ENCODE data around the gene PDLIM7.

PDLIM7 gene

DNA sequence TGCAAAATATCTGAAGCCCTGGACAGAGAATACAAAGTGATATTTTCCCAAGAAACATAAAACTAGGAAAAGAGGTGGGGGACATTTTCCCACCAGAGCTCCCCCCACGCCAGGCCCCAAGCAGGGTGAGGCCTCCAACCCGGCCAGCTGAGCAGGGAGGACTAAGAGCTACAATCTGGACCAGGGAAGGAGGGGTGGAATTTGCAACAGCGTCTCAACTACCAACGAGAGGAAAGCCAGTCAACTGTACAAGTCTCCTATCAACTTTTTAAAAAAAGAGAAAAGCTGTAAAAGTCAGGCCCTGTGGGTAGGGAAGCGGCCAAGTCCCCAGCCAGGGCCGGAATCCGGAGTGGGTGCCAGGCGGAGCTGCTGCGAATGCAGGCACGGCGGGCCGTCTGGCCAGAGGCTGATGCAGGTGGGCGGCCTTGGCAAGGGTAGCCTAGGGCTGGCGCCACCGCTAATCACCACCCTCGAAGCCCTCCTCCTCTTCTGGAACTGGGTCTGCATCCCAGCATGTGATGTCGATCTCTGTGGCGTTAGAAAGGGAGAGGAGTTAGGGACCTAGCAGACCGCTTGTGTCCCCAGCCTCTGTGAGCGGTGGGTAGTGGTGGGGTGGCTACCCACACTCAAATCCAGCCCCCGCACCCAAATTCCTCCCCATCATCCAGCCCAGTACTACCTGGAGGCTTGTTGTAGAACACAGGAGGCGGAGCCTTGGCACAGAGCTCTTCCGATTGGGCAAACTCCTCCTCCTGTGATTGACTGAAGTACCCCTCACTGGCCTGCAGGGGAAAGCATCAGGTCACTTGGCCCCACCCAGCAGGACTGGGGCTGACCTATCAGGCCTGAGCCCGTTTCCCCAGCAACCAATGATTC, 40.2 kb downstream of the PDLIM7 start:
- DNase-seq: peak; percentile 63

DNA sequence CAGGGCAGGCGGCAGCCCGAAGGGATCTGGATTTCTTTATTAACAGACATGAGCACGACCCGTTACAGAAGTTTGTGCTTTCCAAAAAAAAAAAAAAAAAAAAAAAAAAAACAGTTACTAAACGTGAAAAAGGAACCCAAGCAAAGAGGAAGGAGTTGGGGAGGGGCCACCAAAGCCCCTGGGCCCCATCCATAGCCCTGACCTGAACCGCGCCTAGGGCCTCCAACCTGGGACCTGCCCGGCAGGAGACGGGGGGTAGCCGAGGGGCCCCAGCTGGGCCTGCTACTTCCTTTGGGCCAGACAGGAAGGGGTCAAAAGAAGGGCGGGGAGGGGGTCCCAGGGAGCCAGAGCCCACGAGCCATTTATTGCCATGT, 40.8 kb downstream of the PDLIM7 start:
- no peak for DNase-seq

DNA sequence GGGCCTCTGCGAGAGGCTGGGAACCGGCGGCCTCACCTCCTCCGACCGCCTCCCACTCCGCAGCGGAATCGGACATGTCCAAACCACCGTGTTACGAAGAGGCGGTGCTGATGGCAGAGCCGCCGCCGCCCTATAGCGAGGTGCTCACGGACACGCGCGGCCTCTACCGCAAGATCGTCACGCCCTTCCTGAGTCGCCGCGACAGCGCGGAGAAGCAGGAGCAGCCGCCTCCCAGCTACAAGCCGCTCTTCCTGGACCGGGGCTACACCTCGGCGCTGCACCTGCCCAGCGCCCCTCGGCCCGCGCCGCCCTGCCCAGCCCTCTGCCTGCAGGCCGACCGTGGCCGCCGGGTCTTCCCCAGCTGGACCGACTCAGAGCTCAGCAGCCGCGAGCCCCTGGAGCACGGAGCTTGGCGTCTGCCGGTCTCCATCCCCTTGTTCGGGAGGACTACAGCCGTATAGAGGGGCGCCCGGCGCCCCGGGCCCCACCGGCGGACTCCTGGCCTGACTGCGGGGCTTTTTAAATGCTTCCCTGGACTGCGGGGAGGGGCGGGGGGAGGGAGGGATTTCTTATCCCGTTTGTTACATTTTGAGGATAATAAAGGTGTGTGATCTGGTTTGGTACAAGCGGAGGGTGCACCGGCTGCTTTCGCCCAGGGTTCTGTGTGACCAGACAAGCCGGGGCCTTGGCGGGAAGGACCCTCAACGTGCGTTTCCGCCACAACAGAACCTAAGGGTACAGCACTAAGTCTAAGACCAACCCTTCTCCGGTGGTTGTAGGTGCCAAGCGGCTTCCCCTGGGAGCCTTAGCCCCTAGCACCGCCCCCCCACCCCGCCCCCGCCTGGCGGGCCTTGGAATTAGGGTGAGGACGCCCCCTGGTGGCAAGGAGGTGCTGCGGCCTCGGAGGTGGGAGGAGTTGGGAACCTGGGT, 41.5 kb downstream of the PDLIM7 start:
- DNase-seq: peak; percentile 90

DNA sequence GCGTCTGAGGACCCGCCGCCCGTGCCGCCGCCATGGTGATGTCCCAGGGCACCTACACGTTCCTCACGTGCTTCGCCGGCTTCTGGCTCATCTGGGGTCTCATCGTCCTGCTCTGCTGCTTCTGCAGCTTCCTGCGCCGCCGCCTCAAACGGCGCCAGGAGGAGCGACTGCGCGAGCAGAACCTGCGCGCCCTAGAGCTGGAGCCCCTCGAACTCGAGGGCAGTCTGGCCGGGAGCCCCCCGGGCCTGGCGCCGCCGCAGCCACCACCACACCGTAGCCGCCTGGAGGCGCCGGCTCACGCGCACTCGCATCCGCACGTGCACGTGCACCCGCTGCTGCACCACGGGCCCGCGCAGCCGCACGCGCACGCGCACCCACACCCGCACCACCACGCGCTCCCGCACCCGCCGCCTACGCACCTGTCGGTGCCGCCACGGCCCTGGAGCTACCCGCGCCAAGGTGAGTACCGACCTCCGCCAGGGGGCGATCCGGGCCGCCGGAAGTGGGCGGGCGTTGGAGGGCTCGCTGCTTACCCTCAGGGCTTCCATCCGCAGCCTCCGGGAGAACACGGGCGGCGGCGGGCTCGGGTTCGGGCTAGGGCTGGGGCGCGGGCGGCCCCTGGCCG, 42.3 kb downstream of the PDLIM7 start:
- peak; percentile 92 for DNase-seq

DNA sequence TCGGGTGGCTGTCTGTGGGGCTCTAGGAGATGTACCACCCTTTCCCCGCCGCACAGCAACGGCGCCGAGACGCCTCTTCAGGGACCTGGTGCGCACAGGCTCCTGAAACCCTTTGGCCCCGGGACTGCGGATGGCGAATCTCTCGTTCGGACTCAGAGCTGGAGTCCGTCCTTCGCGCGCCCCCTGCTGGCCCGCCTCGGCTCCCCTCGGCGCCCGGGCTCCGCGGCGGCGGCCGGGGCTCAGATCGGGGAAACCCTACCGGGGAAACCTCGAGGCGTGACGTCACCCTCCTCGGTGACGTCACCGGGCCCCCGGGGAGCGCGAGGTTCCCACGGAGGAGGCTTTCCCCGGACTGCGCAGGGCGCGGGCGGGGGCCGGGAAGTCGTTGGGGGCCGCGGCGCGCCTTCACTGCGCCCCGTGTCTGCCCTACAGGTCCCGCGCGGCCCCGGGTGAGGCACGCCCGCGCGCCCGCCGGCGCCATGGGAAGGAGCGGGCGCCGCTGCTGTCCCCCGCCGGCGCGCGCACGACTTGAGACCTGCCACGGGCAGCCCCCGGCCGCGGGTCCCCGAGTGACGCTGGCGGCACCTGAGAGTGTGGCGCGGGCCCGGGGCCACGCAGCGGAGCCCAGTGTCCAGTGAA, 42.9 kb downstream of the PDLIM7 start:
- DNase-seq: peak; percentile 97

DNA sequence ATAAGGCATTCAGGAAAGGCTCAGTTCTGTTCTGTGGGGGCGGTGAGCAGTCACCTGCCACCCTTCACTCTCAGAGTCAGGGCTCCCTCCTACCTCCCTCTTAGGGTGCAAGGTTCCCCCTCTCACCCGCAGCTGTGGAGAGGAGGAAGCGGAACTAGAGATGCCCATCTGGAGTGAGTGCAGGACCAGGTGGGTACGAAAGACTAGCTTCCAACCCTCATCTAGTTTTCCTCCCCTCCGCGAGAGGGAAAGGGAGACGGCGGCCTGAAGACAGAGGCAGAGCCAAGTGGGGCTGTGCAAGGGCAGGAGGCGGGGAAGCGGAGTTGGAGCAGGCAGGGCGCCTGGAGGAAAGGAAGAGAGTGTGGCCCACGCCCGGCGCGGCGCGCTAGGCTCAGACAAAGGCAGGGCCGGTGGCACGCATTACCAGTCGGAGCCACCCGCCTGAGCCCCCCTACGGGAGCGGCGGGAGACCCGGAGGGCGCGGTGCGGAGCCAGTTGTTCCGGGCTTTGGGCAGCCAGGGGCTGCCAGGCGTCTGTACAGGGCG, 43.5 kb downstream of the PDLIM7 start:
- DNase-seq: peak; percentile 90

DNA sequence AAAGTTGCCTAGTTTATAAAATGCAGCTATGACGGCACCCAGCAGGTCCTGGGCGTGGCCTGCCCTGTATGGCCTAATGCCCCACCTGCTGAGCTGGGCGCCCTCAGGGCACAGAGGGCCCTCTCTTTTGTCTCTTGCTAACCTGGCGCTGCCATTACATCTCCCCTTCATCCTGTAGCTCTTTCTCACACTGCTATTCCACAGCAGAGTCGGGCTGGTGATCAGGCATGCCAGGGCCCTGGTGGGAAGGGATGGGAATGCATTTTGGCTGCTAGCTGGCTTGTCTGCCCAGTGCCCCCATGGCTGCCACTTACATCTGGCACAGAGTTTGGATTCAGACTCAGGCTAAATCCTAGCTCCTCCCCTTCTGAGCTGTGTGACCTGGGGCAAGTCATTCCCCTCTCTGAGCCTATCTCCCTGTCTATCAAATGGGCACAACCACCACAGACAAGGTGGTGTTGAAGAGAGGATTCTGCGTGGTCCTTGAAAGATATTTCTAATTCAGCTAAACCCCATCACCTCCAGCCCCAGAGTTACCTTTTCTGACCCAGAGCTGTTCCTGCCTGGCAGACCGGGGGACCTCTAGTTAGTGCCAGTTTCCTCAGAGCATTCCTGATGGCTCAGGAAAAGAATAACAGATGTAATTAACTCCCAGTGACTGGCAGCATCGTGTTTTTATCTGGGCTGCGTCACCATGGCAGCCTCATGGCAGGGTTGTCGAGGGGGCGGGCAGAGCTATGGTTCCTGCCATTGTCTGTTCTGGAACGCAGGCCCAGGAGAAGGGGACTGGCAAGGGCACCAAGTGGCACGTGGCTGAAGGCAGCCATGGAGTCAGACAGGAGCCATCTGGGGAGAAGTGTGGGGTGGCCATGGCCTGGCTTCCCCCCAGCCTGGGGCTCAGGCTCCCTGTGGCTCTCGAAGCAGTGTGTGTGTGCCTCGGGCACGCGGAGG, 44.4 kb downstream of the PDLIM7 start:
- no peak for DNase-seq

DNA sequence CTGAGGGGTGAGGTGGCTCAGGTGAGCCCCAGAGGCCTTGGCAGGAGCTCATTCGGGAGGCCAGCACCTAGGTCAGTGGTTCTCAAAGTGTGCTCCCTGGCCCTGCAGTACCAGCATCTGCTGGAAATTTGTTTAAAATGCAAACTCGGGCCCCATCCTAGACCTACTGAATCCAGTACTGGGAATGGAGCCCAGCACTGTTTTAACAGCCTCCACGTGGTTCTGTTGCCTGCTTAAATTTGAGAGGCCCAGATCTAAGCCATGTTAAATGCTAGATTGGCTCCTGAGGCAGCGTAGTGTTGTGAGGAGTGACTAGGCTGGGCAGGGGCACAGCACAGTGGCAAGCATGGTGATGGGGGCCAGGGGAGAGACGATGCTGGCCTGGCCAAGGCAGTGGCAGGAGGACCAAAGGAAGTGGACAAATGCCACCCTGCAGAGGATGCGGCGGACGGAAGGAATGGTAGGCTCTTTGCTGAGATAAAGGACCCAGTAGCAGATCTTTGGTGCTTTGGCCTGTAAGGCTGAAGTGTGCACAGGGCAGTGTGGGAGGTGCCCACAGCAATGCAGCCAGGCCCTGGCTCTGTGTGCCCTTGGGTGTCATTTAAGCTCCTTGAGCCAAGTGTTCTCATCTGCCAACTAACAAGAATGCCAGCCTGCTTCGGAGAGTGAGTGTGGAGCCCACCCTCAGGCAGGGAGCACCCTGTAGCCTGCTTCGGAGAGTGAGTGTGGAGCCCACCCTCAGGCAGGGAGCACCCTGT, 46.6 kb downstream of the PDLIM7 start:
- no peak for DNase-seq

DNA sequence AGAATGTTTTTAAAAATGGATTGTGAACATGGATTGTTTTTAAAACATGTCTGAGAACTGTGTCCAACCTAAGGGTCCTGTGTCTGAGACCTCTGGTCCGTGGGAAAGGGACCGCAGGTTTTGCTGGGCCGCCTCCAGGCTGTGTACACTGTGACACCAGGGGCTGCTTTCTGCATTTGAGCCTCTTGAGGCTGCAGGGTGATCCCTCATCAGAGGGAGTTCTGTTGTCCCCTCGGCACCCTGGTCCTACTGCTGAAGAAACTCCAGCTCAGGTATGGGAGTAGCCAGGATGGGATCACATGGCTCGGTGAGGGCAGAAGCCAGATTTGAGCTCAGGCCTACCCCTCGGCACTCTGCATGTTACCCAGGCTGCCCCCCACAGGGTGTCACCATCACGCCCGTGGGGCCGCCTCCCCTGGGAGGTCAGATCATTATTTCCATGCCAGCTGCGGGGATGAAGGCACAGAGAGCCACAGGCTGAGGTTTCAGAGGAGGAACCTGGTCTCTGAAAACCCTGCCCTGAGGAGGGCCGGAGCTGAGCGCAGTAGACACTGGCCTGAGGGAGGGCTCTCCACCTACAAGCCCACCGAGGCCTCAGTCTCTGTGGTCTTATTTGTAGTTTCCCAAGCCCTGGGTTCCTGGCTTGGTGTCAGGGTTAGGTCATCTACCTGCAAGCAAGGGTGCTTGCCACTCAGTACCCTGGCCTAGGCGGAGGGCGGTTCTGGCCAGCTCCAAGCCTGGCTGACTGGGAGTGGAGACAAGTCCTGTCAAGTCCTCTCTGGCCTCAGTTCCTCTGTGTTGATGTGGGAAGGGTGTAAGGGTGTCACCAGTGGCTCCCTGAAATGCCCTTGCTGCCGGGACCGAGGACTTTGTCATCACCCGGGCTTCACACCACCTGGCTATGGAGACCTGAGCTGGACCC, 48.0 kb downstream of the PDLIM7 start:
- DNase-seq: no peak

DNA sequence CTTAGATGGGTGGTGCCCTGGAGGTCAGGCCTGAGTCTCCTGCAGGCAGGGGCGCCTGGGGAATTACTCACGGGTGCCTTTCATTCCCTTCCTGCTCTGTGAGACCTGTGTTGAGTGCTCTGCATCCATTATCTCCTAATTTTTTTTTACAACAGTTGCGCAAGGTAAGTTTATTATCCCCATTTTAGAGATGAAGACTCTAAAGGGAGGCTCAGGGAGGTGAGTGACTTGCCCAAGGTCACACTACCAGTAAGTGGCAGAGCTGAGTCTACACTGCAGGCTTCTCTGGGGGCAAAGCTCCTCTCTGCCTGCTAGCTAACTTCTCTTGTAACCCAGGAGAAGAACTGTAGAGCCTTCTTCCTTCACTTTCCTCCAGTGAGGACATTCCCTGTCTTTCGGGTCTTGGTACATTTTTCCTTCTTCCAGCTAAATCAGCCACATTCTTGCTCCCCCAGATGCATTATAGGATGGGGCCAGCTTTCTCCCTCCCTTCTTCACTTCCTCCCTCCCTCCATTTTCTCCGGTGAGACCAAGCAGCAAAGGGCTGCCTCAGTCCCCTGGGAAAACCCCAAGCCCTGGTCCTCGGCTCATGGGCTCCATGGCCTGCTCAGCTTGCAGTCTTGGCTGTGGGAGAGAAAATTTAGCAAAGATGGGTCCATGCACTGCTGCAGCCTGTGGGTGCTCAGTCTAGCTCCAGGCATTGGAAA, 49.0 kb downstream of the PDLIM7 start:
- no peak for DNase-seq

DNA sequence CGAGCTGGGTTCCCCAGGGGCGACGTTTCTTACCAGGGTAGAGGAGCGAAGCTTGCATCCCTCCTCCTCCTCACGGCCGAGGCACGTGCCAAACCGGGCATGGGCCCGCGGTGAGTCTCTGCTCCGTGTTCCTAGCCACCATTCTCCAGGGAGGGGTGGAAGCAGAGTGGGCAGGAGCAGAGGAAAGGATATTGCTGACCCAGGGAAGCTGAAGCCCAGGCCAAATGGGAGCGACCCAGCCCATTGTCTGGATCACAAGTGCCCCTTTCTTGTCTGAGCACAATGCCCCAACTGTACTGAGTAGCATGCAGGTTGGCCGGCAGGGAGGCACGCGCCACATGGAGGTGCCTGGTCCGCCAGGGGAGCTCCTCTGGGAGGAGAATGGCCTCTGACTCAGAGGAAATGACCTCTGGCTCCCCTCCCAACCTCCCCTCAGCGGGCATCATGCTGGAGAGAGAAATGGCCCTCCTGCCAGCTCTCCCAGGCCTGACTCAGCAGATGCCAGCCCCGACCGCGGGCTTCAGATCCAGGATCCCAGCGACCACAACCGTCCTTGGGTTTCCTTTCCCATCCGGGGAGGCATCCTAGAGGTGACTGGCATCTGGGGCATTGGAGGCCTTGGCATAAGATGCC, 49.7 kb downstream of the PDLIM7 start:
- DNase-seq: peak; percentile 66

DNA sequence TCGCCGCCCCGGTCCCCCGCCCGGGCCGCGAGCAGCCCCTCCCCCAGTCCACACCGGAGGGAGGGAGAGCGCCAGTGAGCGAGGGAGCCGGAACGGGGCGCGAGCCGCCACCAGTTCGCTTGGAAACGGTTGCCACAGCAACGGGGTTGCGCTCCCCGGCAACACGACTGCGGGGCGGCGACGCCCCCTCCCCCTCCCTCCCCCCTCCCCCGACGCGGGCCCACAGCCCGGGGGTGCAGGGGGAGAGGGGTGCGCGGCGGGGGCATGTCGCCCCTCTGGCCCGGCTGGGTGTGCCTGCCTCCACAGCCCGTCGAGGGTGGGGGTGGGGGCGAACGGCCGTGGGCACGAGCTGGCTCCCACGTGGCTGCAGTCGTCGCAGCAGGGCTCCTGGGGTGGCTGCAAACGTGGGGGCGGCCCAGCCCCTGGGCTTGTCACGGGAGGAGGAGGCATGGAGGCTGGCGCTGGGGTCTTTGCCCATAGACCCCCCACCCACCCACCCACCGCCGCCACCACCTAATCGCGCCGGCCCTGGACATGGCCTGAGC, 50.3 kb downstream of the PDLIM7 start:
- no peak for DNase-seq

DNA sequence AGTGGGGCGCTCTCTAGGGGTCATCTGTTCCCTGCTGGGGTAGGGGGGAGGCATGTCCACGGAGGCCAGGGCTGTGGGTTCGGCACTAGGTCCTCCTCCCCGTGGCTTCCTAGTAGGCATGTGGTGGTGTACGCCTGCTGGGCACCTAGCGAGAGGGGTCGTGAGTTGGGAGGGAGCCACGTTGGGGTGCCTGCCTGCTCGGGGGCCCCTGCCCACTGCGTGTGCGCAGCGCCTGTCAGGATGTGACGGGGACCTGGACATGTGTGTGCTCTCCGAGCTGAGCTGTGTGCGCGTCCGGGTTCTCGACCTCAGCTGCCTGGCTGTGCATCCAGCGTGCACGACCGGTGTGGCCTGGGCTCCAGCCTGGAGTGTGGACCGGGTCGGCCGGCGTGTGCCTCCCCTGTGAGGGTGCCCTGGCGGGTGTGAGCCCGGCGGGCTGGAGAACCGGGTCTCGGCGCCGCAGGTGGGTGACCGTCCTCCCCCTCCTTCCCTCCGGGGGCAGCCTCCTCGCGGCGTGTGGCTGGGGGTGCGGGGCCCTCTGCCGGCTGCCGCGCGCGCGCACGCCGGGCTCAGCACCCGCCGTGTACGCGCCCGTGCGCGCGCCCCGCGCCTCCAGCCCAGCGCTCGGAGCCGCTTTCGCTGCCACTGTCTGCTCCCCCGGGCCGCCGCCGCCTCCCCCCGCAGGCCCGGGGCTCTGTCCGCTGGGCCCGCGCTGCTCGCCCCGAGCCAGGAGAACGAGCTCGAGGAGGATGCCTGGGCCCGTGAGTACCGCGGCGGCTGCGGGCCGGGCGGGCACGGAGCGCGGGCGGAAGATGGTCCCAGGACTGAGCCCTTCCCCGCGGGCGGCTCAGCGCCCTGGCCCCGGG, 51.0 kb downstream of the PDLIM7 start, which contains the start of gene PRR7:
TSS of gene PRR7 (plus strand) at position 615 of the 866 bp plus-strand sequence. CDS start 8,254 bp downstream, outside the sequence.
- DNase-seq: peak; percentile 90

DNA sequence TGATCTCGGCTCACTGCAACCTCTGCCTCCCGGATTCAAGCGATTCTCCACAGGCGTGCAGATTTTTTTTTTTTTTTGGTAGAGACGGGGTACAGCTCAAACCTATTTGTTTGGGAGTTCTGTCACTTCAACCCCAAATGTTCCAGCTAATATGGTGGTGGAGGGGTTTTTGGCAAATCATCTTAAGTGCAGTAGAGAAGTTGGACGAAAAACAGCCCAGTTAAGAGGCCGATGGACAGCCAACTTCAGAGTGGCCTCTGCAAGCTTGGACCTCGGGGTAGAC, 51.5 kb downstream of the PDLIM7 start:
- DNase-seq: no peak

DNA sequence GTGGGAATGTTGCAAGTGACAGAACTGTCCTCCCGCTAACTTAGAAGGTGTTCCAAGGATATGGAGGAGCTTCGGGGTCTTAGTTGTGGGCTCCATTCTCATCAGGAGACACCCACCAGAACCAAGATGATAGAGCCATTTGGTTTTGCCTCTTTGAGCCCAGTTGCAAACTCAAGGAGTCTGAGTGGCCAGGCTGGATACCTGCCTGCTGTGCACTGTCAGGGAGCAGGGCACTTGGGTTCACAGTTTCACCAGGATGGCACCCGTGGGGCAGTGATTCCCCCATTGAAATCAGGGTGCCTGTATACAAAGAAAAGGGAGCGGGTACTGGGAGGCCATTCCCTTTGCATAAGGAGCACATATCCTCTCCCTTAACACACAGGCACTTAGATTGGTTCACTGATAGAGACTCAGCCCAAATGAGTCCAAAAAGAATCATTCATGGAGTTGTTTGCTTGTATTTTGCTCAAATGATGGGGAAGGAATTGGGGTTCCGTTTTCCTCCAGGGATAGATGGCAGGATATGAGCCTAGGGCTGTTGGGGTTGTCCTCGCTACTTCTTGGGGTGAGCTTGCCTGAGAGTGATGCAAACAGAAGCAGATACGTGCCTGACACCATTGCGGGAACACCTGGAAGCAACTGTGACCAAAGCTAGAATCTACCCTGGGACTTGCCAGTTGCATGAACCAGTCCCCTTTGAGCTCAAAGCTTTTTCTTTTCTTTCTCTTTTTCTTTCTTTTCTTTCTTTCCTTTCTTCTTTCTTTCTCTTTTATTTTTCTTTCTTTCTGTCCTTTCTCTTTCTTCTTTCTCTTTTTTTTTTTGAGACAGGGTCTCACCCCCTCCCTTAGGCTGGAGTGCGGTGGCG, 52.1 kb downstream of the PDLIM7 start:
- DNase-seq: no peak
